Limb (tissue), 2 donors: ENCODE measurements around the gene LAMC2.
A peak's percentile ranks its signal among the peaks of the same experiment; 100 is the strongest.

Experiments
- DNase-seq, 2 donors: peaks; one replicate each; pipeline ENCODE4 v3.0.0-alpha.2; 2016; ENCODE audit errors: extremely low spot score in 2 of 2

The LAMC2 gene

GRCh38 chr1:183283286-183283685 is 97.2 kb downstream of the LAMC2 start:
- no peak for DNase-seq

GRCh38 chr1:183284086-183284485 is 98.0 kb downstream of the LAMC2 start:
- no peak for DNase-seq

GRCh38 chr1:183285256-183285655 is 99.2 kb downstream of the LAMC2 start:
- no peak for DNase-seq

- no peak for DNase-seq
Measured at GRCh38 chr1:183285746-183286145, 99.7 kb downstream of the LAMC2 start.

GRCh38 chr1:183287191-183287675 is 101.2 kb downstream of the LAMC2 start:
- no peak for DNase-seq

GRCh38 chr1:183288583-183288982 is 102.5 kb downstream of the LAMC2 start:
- DNase-seq, result no peak

GRCh38 chr1:183289051-183289496 is 103.0 kb downstream of the LAMC2 start:
- DNase-seq, result no peak

GRCh38 chr1:183290628-183291027 is 104.6 kb downstream of the LAMC2 start:
- DNase-seq, result no peak

GRCh38 chr1:183291216-183291762 is 105.2 kb downstream of the LAMC2 start:
- DNase-seq, result no peak

- DNase-seq, result peak in 1 of 2 donors; percentile 58
Measured at GRCh38 chr1:183291802-183292514, 105.9 kb downstream of the LAMC2 start.

GRCh38 chr1:183293241-183293640 is 107.2 kb downstream of the LAMC2 start:
- no peak for DNase-seq

GRCh38 chr1:183293876-183294275 is 107.8 kb downstream of the LAMC2 start:
- DNase-seq, result no peak
